ENCODE data around the gene NAV2.

The NAV2 gene

GRCh38 chr11:20064961-20065405 lies 352.3 kb downstream of the NAV2 start:
- H3K27ac ChIP-seq (ENCODE audit: low read depth, low read length), result peak overlapping the region; percentile 87
- peaks cover 75% of the 10 kb centered on the region for H3K36me3 ChIP-seq (ENCODE audit: control insufficient read depth, insufficient read depth, low read length)
- H3K27me3 ChIP-seq (ENCODE audit: control insufficient read depth, insufficient read depth, low read length), result no peaks in the 10 kb centered on the region
- no peak overlapping the region for H3K4me3 ChIP-seq (ENCODE audit: low read depth, low read length)
- H3K9ac ChIP-seq (ENCODE audit: low read length), result peak overlapping the region; percentile 46
- peaks cover 33% of the 10 kb centered on the region for H3K4me1 ChIP-seq (ENCODE audit: control insufficient read depth, insufficient read depth, low read length)
- H3K9me3 ChIP-seq (ENCODE audit: control insufficient read depth, insufficient read depth, low read depth, low read length), result no peaks in the 10 kb centered on the region

GRCh38 chr11:20065406-20065805 lies 352.8 kb downstream of the NAV2 start:
- Histone ChIP-seq H3K27me3 (ENCODE audit: control insufficient read depth, insufficient read depth, low read length) (no peaks in the 10 kb centered on the region), H3K27ac (ENCODE audit: low read depth, low read length) (peak overlapping the region; percentile 87), H3K4me1 (ENCODE audit: control insufficient read depth, insufficient read depth, low read length) (peaks cover 33% of the 10 kb centered on the region), H3K36me3 (ENCODE audit: control insufficient read depth, insufficient read depth, low read length) (peaks cover 75% of the 10 kb centered on the region), H3K4me3 (ENCODE audit: low read depth, low read length) (no peak overlapping the region), H3K9ac (ENCODE audit: low read length) (peak overlapping the region; percentile 59), H3K9me3 (ENCODE audit: control insufficient read depth, insufficient read depth, low read depth, low read length) (no peaks in the 10 kb centered on the region)

GRCh38 chr11:20066013-20066782 lies 353.6 kb downstream of the NAV2 start:
- Histone ChIP-seq H3K27ac (ENCODE audit: low read depth, low read length) (peak overlapping the region; percentile 87; the same call in 1 of the 2 replicates), H3K36me3 (ENCODE audit: control insufficient read depth, insufficient read depth, low read length) (peaks cover 73% of the 10 kb centered on the region), H3K9ac (ENCODE audit: low read length) (peak overlapping the region; percentile 59), H3K4me3 (ENCODE audit: low read depth, low read length) (no peak overlapping the region), H3K4me1 (ENCODE audit: control insufficient read depth, insufficient read depth, low read length) (peaks cover 33% of the 10 kb centered on the region), H3K9me3 (ENCODE audit: control insufficient read depth, insufficient read depth, low read depth, low read length) (no peaks in the 10 kb centered on the region), H3K27me3 (ENCODE audit: control insufficient read depth, insufficient read depth, low read length) (no peaks in the 10 kb centered on the region)

- Histone ChIP-seq H3K36me3 (ENCODE audit: control insufficient read depth, insufficient read depth, low read length) (peaks cover 73% of the 10 kb centered on the region), H3K4me3 (ENCODE audit: low read depth, low read length) (no peak overlapping the region), H3K9ac (ENCODE audit: low read length) (no peak overlapping the region), H3K27ac (ENCODE audit: low read depth, low read length) (no peak overlapping the region), H3K27me3 (ENCODE audit: control insufficient read depth, insufficient read depth, low read length) (no peaks in the 10 kb centered on the region), H3K4me1 (ENCODE audit: control insufficient read depth, insufficient read depth, low read length) (peaks cover 33% of the 10 kb centered on the region), H3K9me3 (ENCODE audit: control insufficient read depth, insufficient read depth, low read depth, low read length) (no peaks in the 10 kb centered on the region)
These were observed 354.1 kb downstream of the NAV2 start for GRCh38 chr11:20066783-20067156.

GRCh38 chr11:20067665-20068064 lies 355.0 kb downstream of the NAV2 start:
- Histone ChIP-seq H3K4me1 (ENCODE audit: control insufficient read depth, insufficient read depth, low read length) (peaks cover 33% of the 10 kb centered on the region), H3K27ac (ENCODE audit: low read depth, low read length) (peak overlapping the region; percentile 56), H3K4me3 (ENCODE audit: low read depth, low read length) (no peak overlapping the region), H3K36me3 (ENCODE audit: control insufficient read depth, insufficient read depth, low read length) (peaks cover 68% of the 10 kb centered on the region), H3K9ac (ENCODE audit: low read length) (no peak overlapping the region), H3K9me3 (ENCODE audit: control insufficient read depth, insufficient read depth, low read depth, low read length) (no peaks in the 10 kb centered on the region), H3K27me3 (ENCODE audit: control insufficient read depth, insufficient read depth, low read length) (no peaks in the 10 kb centered on the region)

GRCh38 chr11:20068691-20069090 lies 356.1 kb downstream of the NAV2 start:
- no peaks in the 10 kb centered on the region for H3K27me3 ChIP-seq (ENCODE audit: control insufficient read depth, insufficient read depth, low read length)
- H3K36me3 ChIP-seq (ENCODE audit: control insufficient read depth, insufficient read depth, low read length), result peaks cover 61% of the 10 kb centered on the region
- no peak overlapping the region for H3K4me3 ChIP-seq (ENCODE audit: low read depth, low read length)
- H3K4me1 ChIP-seq (ENCODE audit: control insufficient read depth, insufficient read depth, low read length), result peaks cover 32% of the 10 kb centered on the region
- no peak overlapping the region for H3K9ac ChIP-seq (ENCODE audit: low read length)
- no peak overlapping the region for H3K27ac ChIP-seq (ENCODE audit: low read depth, low read length)
- H3K9me3 ChIP-seq (ENCODE audit: control insufficient read depth, insufficient read depth, low read depth, low read length), result no peaks in the 10 kb centered on the region

GRCh38 chr11:20070459-20070858 lies 357.8 kb downstream of the NAV2 start:
- Histone ChIP-seq H3K36me3 (ENCODE audit: control insufficient read depth, insufficient read depth, low read length) (peaks cover 56% of the 10 kb centered on the region), H3K4me1 (ENCODE audit: control insufficient read depth, insufficient read depth, low read length) (peaks cover 16% of the 10 kb centered on the region), H3K9me3 (ENCODE audit: control insufficient read depth, insufficient read depth, low read depth, low read length) (no peaks in the 10 kb centered on the region), H3K27me3 (ENCODE audit: control insufficient read depth, insufficient read depth, low read length) (no peaks in the 10 kb centered on the region), H3K27ac (ENCODE audit: low read depth, low read length) (no peak overlapping the region), H3K9ac (ENCODE audit: low read length) (no peak overlapping the region), H3K4me3 (ENCODE audit: low read depth, low read length) (no peak overlapping the region)

- Histone ChIP-seq H3K9me3 (ENCODE audit: control insufficient read depth, insufficient read depth, low read depth, low read length) (no peaks in the 10 kb centered on the region), H3K36me3 (ENCODE audit: control insufficient read depth, insufficient read depth, low read length) (peaks cover 66% of the 10 kb centered on the region), H3K27ac (ENCODE audit: low read depth, low read length) (no peak overlapping the region), H3K9ac (ENCODE audit: low read length) (no peak overlapping the region), H3K27me3 (ENCODE audit: control insufficient read depth, insufficient read depth, low read length) (no peaks in the 10 kb centered on the region), H3K4me1 (ENCODE audit: control insufficient read depth, insufficient read depth, low read length) (no peaks in the 10 kb centered on the region), H3K4me3 (ENCODE audit: low read depth, low read length) (no peak overlapping the region)
These were observed 363.0 kb downstream of the NAV2 start for GRCh38 chr11:20075627-20076026.

GRCh38 chr11:20078846-20079245 lies 366.2 kb downstream of the NAV2 start:
- H3K36me3 ChIP-seq (ENCODE audit: control insufficient read depth, insufficient read depth, low read length), result peaks cover 88% of the 10 kb centered on the region
- H3K9ac ChIP-seq (ENCODE audit: low read length), result no peak overlapping the region
- H3K4me3 ChIP-seq (ENCODE audit: low read depth, low read length), result no peak overlapping the region
- no peaks in the 10 kb centered on the region for H3K27me3 ChIP-seq (ENCODE audit: control insufficient read depth, insufficient read depth, low read length)
- no peak overlapping the region for H3K27ac ChIP-seq (ENCODE audit: low read depth, low read length)
- no peaks in the 10 kb centered on the region for H3K4me1 ChIP-seq (ENCODE audit: control insufficient read depth, insufficient read depth, low read length)
- no peaks in the 10 kb centered on the region for H3K9me3 ChIP-seq (ENCODE audit: control insufficient read depth, insufficient read depth, low read depth, low read length)

GRCh38 chr11:20080032-20080685 lies 367.5 kb downstream of the NAV2 start:
- Histone ChIP-seq H3K4me3 (ENCODE audit: low read depth, low read length) (no peak overlapping the region), H3K27me3 (ENCODE audit: control insufficient read depth, insufficient read depth, low read length) (no peaks in the 10 kb centered on the region), H3K27ac (ENCODE audit: low read depth, low read length) (no peak overlapping the region), H3K36me3 (ENCODE audit: control insufficient read depth, insufficient read depth, low read length) (peaks cover 96% of the 10 kb centered on the region), H3K9ac (ENCODE audit: low read length) (no peak overlapping the region), H3K9me3 (ENCODE audit: control insufficient read depth, insufficient read depth, low read depth, low read length) (no peaks in the 10 kb centered on the region), H3K4me1 (ENCODE audit: control insufficient read depth, insufficient read depth, low read length) (no peaks in the 10 kb centered on the region)

- H3K4me1 ChIP-seq (ENCODE audit: control insufficient read depth, insufficient read depth, low read length), result no peaks in the 10 kb centered on the region
- H3K36me3 ChIP-seq (ENCODE audit: control insufficient read depth, insufficient read depth, low read length), result peaks cover 98% of the 10 kb centered on the region
- no peak overlapping the region for H3K27ac ChIP-seq (ENCODE audit: low read depth, low read length)
- H3K27me3 ChIP-seq (ENCODE audit: control insufficient read depth, insufficient read depth, low read length), result no peaks in the 10 kb centered on the region
- no peaks in the 10 kb centered on the region for H3K9me3 ChIP-seq (ENCODE audit: control insufficient read depth, insufficient read depth, low read depth, low read length)
- no peak overlapping the region for H3K9ac ChIP-seq (ENCODE audit: low read length)
- H3K4me3 ChIP-seq (ENCODE audit: low read depth, low read length), result no peak overlapping the region
These were observed 368.7 kb downstream of the NAV2 start for GRCh38 chr11:20081336-20081735.

All from HUES6 (cell line).